ENCODE data around the gene NRN1L. TPM values are rescaled to one million over a fixed set of nuclear protein-coding genes. Genes with fewer than 3 reads are reported as not detected.

The NRN1L gene
- total and polyA plus RNA-seq, 4 donors = 0.14 to 0.33 (median 0.23) TPM

DNA sequence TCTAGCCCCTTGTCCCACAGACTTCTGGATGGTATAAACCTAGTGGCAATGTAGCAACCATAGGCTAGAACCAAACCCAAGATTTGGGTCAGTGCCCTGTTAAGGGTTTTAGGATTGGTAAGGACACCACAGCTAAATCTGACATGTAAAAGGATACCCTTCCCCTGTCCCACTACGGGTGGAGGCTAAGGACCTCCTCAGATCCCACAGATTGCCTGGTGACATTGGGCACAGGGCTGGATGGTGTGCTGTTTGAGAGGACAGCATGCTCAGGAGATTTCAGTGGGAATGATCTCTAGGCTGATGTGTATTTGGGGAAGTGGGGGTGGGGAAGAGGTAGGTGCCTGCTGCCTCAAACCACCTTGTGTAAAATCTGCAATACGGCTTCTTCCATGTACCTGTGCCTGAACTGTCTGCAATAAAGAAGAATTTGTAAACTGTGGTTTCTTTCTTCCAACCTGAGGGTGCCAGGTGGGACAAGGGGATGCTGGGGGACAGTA, 12.5 kb upstream of the NRN1L start:
- H3K27ac ChIP-seq (ENCODE audit: low read depth in 1 of 2, low read length in 2 of 2) = peak overlapping the region; percentile 63 to 66
- 71% methylated on average over 2 of the region's 2 CpGs for WGBS
- no peaks in the 10 kb centered on the region for H3K9me3 ChIP-seq (ENCODE audit: control insufficient read depth in 4 of 4, low read length in 3 of 4)
- no peaks in the 10 kb centered on the region for H3K27me3 ChIP-seq (ENCODE audit: control insufficient read depth in 4 of 4, insufficient read depth in 4 of 4, low read length in 3 of 4)
- H3K4me3 ChIP-seq (ENCODE audit: low read depth in 1 of 3, low read length in 3 of 3) = no peak overlapping the region
- peaks cover 1 to 23% (median 13%) of the 10 kb centered on the region in 4 donors for H3K36me3 ChIP-seq (ENCODE audit: control insufficient read depth in 4 of 4, insufficient read depth in 3 of 4, low read depth in 1 of 4, low read length in 3 of 4)
- no peak for DNase-seq (ENCODE audit: low spot score)
- TF ChIP-seq JUND (IDR thresholded peaks at IDR 0.05) (no peak), RAD21 (IDR thresholded peaks at IDR 0.05) (no peak), RXRA (IDR thresholded peaks at IDR 0.05) (no peak), TAF1 (conservative IDR thresholded peaks at IDR 0.05) (no peak), SP1 (IDR thresholded peaks at IDR 0.05) (no peak)
- TF ChIP-seq, protein P1, sequence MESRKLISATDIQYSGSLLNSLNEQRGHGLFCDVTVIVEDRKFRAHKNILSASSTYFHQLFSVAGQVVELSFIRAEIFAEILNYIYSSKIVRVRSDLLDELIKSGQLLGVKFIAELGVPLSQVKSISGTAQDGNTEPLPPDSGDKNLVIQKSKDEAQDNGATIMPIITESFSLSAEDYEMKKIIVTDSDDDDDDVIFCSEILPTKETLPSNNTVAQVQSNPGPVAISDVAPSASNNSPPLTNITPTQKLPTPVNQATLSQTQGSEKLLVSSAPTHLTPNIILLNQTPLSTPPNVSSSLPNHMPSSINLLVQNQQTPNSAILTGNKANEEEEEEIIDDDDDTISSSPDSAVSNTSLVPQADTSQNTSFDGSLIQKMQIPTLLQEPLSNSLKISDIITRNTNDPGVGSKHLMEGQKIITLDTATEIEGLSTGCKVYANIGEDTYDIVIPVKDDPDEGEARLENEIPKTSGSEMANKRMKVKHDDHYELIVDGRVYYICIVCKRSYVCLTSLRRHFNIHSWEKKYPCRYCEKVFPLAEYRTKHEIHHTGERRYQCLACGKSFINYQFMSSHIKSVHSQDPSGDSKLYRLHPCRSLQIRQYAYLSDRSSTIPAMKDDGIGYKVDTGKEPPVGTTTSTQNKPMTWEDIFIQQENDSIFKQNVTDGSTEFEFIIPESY (IDR thresholded peaks at IDR 0.05) = no peak
- H3K9ac ChIP-seq (ENCODE audit: low read depth in 1 of 2, low read length in 2 of 2) = peak overlapping the region; percentile 12 to 45
- peaks cover 2 to 39% (median 30%) of the 10 kb centered on the region in 4 donors for H3K4me1 ChIP-seq (ENCODE audit: control insufficient read depth in 4 of 4, insufficient read depth in 4 of 4, low read length in 3 of 4)

DNA sequence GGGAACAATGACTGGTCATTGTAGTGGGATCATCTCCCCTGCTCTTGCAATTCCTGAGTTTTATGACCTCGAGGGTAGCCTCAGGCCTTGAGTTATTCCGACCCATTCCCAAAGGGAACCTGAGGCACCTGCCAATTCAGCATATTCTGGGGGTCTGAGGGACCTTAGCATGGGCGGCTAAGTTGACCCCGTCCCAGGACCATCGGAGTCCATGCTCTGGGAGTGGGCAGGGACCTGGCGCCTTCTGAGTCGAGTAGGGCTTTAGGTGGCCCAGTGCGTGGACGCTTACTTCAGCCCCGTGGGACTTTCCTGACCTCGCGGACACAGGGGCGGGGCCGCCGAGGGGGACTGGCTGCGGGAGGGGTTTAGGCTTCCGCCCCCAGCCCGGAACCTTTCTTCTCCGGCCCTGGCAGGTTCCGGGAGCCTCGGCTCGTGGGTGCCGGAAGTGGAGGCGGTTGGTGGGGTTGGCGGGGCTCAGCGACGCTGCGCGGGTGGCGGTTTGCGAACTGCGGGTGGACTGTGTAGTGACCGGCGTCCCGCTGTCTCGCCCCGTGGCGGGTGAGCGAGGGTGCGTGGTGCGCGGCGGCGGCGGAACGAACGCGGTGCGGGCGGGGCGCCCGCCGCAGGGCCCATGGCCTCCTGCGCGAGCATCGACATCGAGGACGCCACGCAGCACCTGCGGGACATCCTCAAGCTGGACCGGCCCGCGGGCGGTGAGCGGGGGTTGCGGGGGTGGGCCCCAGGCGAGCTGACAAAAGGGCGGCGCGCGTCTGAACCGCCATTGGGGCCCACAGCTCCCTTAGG, 11.9 kb upstream of the NRN1L start, which contains the start of gene EDC4:
Gene EDC4, plus strand, starts transcription at position 422 of the 804 bp plus-strand sequence. Its CDS starts 210 bp downstream, at position 632.
- Histone ChIP-seq H3K4me1 (ENCODE audit: control insufficient read depth in 4 of 4, insufficient read depth in 4 of 4, low read length in 3 of 4) (peaks cover 2 to 39% (median 30%) of the 10 kb centered on the region in 4 donors), H3K4me3 (ENCODE audit: low read depth in 1 of 3, low read length in 3 of 3) (peak within 1 kb of the TSS; percentile 85 to 91 (median 90)), H3K36me3 (ENCODE audit: control insufficient read depth in 4 of 4, insufficient read depth in 3 of 4, low read depth in 1 of 4, low read length in 3 of 4) (peaks cover 3 to 26% (median 16%) of the 10 kb centered on the region in 4 donors), H3K9me3 (ENCODE audit: control insufficient read depth in 4 of 4, low read length in 3 of 4) (no peaks in the 10 kb centered on the region), H3K27me3 (ENCODE audit: control insufficient read depth in 4 of 4, insufficient read depth in 4 of 4, low read length in 3 of 4) (no peaks in the 10 kb centered on the region), H3K27ac (ENCODE audit: low read depth in 1 of 2, low read length in 2 of 2) (peak within 1 kb of the TSS; percentile 63 to 66), H3K9ac (ENCODE audit: low read depth in 1 of 2, low read length in 2 of 2) (peak within 1 kb of the TSS; percentile 70 to 79)
- peak; percentile 83 for DNase-seq (ENCODE audit: low spot score)
- TF ChIP-seq HNF4G (IDR thresholded peaks at IDR 0.05) (no peak), YY1 (IDR thresholded peaks at IDR 0.05) (no peak), GABPA (IDR thresholded peaks at IDR 0.05 in 1 of 2, conservative IDR thresholded peaks at IDR 0.05 in 1 of 2) (peak; percentile 90 to 95), NR2F2 (IDR thresholded peaks at IDR 0.05) (peak; percentile 46), FOXA1 (IDR thresholded peaks at IDR 0.05) (no peak), EGR1 (IDR thresholded peaks at IDR 0.05; ENCODE audit: low read depth in 2 of 2) (no peak), HNF4A (conservative IDR thresholded peaks at IDR 0.05) (peak in 1 of 2 donors; percentile 42), FOXA2 (IDR thresholded peaks at IDR 0.05) (no peak), TAF1 (conservative IDR thresholded peaks at IDR 0.05) (no peak), RXRA (IDR thresholded peaks at IDR 0.05) (peak; percentile 53 to 68), SP1 (IDR thresholded peaks at IDR 0.05) (peak; percentile 70), JUND (IDR thresholded peaks at IDR 0.05) (no peak), RAD21 (IDR thresholded peaks at IDR 0.05) (peak in 1 of 2 donors; percentile 57)
- TF ChIP-seq, protein P2, sequence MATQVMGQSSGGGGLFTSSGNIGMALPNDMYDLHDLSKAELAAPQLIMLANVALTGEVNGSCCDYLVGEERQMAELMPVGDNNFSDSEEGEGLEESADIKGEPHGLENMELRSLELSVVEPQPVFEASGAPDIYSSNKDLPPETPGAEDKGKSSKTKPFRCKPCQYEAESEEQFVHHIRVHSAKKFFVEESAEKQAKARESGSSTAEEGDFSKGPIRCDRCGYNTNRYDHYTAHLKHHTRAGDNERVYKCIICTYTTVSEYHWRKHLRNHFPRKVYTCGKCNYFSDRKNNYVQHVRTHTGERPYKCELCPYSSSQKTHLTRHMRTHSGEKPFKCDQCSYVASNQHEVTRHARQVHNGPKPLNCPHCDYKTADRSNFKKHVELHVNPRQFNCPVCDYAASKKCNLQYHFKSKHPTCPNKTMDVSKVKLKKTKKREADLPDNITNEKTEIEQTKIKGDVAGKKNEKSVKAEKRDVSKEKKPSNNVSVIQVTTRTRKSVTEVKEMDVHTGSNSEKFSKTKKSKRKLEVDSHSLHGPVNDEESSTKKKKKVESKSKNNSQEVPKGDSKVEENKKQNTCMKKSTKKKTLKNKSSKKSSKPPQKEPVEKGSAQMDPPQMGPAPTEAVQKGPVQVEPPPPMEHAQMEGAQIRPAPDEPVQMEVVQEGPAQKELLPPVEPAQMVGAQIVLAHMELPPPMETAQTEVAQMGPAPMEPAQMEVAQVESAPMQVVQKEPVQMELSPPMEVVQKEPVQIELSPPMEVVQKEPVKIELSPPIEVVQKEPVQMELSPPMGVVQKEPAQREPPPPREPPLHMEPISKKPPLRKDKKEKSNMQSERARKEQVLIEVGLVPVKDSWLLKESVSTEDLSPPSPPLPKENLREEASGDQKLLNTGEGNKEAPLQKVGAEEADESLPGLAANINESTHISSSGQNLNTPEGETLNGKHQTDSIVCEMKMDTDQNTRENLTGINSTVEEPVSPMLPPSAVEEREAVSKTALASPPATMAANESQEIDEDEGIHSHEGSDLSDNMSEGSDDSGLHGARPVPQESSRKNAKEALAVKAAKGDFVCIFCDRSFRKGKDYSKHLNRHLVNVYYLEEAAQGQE (IDR thresholded peaks at IDR 0.05) = peak; percentile 56
- TF ChIP-seq, protein P3, sequence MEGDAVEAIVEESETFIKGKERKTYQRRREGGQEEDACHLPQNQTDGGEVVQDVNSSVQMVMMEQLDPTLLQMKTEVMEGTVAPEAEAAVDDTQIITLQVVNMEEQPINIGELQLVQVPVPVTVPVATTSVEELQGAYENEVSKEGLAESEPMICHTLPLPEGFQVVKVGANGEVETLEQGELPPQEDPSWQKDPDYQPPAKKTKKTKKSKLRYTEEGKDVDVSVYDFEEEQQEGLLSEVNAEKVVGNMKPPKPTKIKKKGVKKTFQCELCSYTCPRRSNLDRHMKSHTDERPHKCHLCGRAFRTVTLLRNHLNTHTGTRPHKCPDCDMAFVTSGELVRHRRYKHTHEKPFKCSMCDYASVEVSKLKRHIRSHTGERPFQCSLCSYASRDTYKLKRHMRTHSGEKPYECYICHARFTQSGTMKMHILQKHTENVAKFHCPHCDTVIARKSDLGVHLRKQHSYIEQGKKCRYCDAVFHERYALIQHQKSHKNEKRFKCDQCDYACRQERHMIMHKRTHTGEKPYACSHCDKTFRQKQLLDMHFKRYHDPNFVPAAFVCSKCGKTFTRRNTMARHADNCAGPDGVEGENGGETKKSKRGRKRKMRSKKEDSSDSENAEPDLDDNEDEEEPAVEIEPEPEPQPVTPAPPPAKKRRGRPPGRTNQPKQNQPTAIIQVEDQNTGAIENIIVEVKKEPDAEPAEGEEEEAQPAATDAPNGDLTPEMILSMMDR (IDR thresholded peaks at IDR 0.05; ENCODE audit: low read depth, low read length, missing input control) = no peak
- TF ChIP-seq, protein P4, sequence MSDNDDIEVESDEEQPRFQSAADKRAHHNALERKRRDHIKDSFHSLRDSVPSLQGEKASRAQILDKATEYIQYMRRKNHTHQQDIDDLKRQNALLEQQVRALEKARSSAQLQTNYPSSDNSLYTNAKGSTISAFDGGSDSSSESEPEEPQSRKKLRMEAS (IDR thresholded peaks at IDR 0.05) = no peak
- TF ChIP-seq, protein P1 (IDR thresholded peaks at IDR 0.05) = no peak
- TF ChIP-seq, protein P5, sequence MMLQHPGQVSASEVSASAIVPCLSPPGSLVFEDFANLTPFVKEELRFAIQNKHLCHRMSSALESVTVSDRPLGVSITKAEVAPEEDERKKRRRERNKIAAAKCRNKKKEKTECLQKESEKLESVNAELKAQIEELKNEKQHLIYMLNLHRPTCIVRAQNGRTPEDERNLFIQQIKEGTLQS (IDR thresholded peaks at IDR 0.05) = no peak
- 2% methylated on average over 72 of the region's 72 CpGs for WGBS
